Tibial artery (tissue), 4 donors: ENCODE data around the gene SHISAL1.

Experiments used
- DNase-seq, 2 donors: peaks; one replicate each; pipeline ENCODE4 v3.0.0-alpha.2; 2019
- H3K27ac ChIP-seq, 2 donors: fragments of 200-600 bp; sonication (generic) in 1 of 2; 1 replicate in 1 of 2; 2 replicates in 1 of 2; pipeline ENCODE4 v1.5.1; 2018 to 2019; ENCODE audit warnings: mild to moderate bottlenecking in 1 of 2
- H3K27me3 ChIP-seq, 2 donors: fragments of 200-600 bp; sonication (generic) in 1 of 2; one replicate each; pipeline versions ENCODE4 v1.5.1 to v1.6.0; 2016 to 2019
- H3K36me3 ChIP-seq, 3 donors: fragments of 200-600 bp; sonication (generic) in 2 of 3; one replicate each; pipeline ENCODE4 v1.5.1; 2016 to 2019; ENCODE audit warnings: mild to moderate bottlenecking in 2 of 3
- H3K4me1 ChIP-seq, 4 donors: fragments of 200-600 bp; sonication (generic) in 2 of 4; 1 replicate in 3 of 4; 2 replicates in 1 of 4; pipeline ENCODE4 v1.5.1; 2016 to 2019
- H3K4me3 ChIP-seq, 2 donors: fragments of 200-600 bp; sonication (generic) in 1 of 2; 1 replicate in 1 of 2; 2 replicates in 1 of 2; pipeline ENCODE4 v1.5.1; 2018 to 2019; ENCODE audit warnings: mild to moderate bottlenecking in 2 of 2
- H3K9me3 ChIP-seq, 3 donors: fragments of 200-600 bp; sonication (generic) in 1 of 3; one replicate each; pipeline ENCODE4 v1.5.1; 2016 to 2019
- CTCF ChIP-seq, 2 experiments: fragments of 200-600 bp in 1 of 2; fragments of 450-650 bp in 1 of 2; IDR thresholded peaks; one replicate each; pipeline ENCODE4 v1.5.1; 2017 to 2019; ENCODE audit warnings: antibody characterized with exemption in 2 of 2, mild to moderate bottlenecking in 1 of 2, moderate library complexity in 1 of 2
- intact Hi-C: fragments of 100-400 bp; cut with DNase I; formaldehyde crosslinking; loops from one replicate; pipeline ENCODE4 v1.15.0; 2023; ENCODE audit warnings: low total_unique reads

Gene SHISAL1

GRCh38 chr22:44293876-44294275 is 18.9 kb downstream of the SHISAL1 start:
- no peak overlapping the region for H3K27ac ChIP-seq
- DNase-seq: no peak
- TF ChIP-seq CTCF (IDR thresholded peaks at IDR 0.05): no peak

GRCh38 chr22:44293034-44293433 is 19.7 kb downstream of the SHISAL1 start:
- no peak for DNase-seq
- Histone ChIP-seq H3K27me3 (peaks cover 0 to 16% of the 10 kb centered on the region in 2 donors), H3K9me3 (peaks cover 0 to 7% (median 6%) of the 10 kb centered on the region in 3 donors), H3K4me1 (no peaks in the 10 kb centered on the region), H3K27ac (no peak overlapping the region), H3K36me3 (no peaks in the 10 kb centered on the region), H3K4me3 (no peak overlapping the region)
- no peak for TF ChIP-seq CTCF (IDR thresholded peaks at IDR 0.05)
- intact Hi-C loops: no loop called here

More at GRCh38 chr22:44293876-44294275, 18.9 kb downstream of the SHISAL1 start:
- peaks cover 0 to 7% (median 6%) of the 10 kb centered on the region in 3 donors for H3K9me3 ChIP-seq
- H3K36me3 ChIP-seq: no peaks in the 10 kb centered on the region
- H3K4me3 ChIP-seq: no peak overlapping the region
- peaks cover 0 to 16% of the 10 kb centered on the region in 2 donors for H3K27me3 ChIP-seq
- intact Hi-C loops: no loop called here
- no peaks in the 10 kb centered on the region for H3K4me1 ChIP-seq

GRCh38 chr22:44292521-44292920 is 20.2 kb downstream of the SHISAL1 start:
- no peak for DNase-seq
- Histone ChIP-seq H3K4me1 (no peaks in the 10 kb centered on the region), H3K27me3 (peaks cover 0 to 16% of the 10 kb centered on the region in 2 donors), H3K27ac (no peak overlapping the region), H3K36me3 (no peaks in the 10 kb centered on the region), H3K4me3 (no peak overlapping the region), H3K9me3 (peaks cover 0 to 7% (median 6%) of the 10 kb centered on the region in 3 donors)
- intact Hi-C loops: no loop called here
- TF ChIP-seq CTCF (IDR thresholded peaks at IDR 0.05): no peak

GRCh38 chr22:44291674-44292360 is 20.9 kb downstream of the SHISAL1 start:
- Histone ChIP-seq H3K9me3 (peaks cover 0 to 7% (median 6%) of the 10 kb centered on the region in 3 donors), H3K27me3 (peaks cover 0 to 17% of the 10 kb centered on the region in 2 donors), H3K4me1 (no peaks in the 10 kb centered on the region), H3K36me3 (no peaks in the 10 kb centered on the region), H3K4me3 (no peak overlapping the region), H3K27ac (no peak overlapping the region)
- no peak for DNase-seq
- intact Hi-C loops: no loop called here
- TF ChIP-seq CTCF (IDR thresholded peaks at IDR 0.05): no peak

GRCh38 chr22:44291265-44291664 is 21.5 kb downstream of the SHISAL1 start:
- Histone ChIP-seq H3K4me3 (no peak overlapping the region), H3K27me3 (peaks cover 0 to 23% of the 10 kb centered on the region in 2 donors)

More at GRCh38 chr22:44291265-44291664, 21.5 kb downstream of the SHISAL1 start:
- Histone ChIP-seq H3K27ac (no peak overlapping the region), H3K36me3 (no peaks in the 10 kb centered on the region), H3K9me3 (peaks cover 0 to 7% (median 6%) of the 10 kb centered on the region in 3 donors), H3K4me1 (no peaks in the 10 kb centered on the region)
- intact Hi-C loops: no loop called here
- TF ChIP-seq CTCF (IDR thresholded peaks at IDR 0.05): no peak
- no peak for DNase-seq
